UCSD-AML1 (cell line): Measurements from ENCODE around the gene ABCC11.

ENCODE experiments used
- DNase-seq: peaks from one replicate; lab custom pipeline; 2025; ENCODE audit not compliant: unreplicated experiment; lab: John Stamatoyannopoulos, UW

Gene ABCC11

GRCh38 chr16:48247311-48247710 is at the start of gene ABCC11:
TSS of gene ABCC11 (minus strand) at chr16:48247539. CDS start at chr16:48231921, 15,618 bp downstream.
- no peak for DNase-seq

- no peak for DNase-seq
Observed at GRCh38 chr16:48295488-48296281, 48.3 kb upstream of the ABCC11 start.

DNA sequence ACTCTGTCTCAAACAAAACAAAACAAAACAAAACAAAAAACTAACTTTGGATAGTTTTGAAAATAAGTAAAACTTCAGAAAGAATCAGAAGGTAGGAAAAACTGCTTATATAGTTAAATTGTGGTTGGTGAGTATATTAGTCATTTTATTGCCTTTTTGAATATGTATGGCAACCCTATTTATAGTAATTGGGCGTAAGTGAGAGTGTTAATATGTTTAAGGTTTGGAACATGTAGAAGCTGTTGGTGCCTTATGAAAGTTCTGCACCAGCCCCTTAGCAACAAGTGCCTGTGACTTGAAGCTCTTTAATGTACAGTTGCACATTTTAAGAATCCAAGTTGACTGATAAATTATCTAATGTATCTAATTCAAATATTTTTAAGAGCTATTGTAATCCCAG is 47.4 kb upstream of the ABCC11 start:
- no peak for DNase-seq

DNA sequence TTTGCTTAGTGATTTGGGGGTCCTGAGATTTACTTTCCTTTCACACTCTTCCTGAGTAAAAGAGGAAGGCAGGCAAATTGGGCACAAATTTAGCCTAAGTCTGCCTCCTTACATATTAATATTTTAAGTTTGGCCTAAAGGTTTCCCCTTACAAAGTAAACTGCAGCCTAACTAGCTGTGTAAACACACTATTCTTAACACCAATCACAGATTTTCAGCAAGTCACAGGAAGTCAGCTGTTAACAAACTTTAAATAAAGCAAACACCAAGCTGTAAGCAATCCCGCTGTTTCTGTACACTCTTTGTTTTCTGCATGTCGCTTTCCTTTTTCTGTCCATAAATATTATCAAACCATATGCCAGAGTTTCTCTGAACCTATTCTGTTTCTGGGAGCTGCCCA is 45.1 kb upstream of the ABCC11 start:
- DNase-seq, result no peak

DNA sequence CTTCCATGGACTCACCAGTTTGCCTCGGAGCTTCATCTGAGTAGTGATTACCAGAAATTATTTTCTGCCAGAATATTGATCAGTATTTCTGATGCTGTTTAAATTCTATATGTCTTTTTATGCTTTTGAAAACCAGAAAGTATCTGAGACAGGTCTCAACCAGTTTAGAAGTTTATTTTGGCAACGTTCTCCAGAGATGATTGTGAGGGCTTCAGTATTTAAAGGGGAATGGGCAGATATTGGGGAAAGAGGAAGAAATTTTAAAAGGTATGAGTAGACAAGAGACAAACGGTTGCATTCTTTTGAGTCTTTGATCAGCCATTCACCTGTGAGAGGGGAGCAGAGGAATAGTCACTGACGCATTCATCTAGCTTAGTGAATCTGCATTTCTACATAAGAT is 44.4 kb upstream of the ABCC11 start:
- no peak for DNase-seq

GRCh38 chr16:48291303-48291702 is 44.0 kb upstream of the ABCC11 start:
- DNase-seq, result no peak

DNA sequence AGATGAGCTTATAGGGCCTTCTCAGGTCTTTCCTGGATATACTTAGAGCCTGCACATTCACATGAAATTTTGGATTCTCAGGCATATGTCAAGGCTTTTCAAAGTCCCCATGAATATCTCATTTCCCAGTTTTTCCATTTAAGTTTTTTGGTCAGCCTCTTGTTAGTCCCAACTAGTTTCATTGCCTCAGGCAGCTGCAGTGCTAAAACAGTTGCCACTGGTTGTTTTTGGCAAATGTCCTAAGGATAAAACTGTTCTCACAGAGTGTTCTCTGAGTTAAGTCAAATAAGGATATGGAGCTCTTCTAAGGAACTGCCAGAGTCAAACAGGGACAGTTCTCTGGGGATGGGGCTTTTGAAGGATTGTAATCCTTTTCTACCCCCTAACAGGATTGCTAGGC is 39.9 kb upstream of the ABCC11 start:
- DNase-seq, result no peak

DNA sequence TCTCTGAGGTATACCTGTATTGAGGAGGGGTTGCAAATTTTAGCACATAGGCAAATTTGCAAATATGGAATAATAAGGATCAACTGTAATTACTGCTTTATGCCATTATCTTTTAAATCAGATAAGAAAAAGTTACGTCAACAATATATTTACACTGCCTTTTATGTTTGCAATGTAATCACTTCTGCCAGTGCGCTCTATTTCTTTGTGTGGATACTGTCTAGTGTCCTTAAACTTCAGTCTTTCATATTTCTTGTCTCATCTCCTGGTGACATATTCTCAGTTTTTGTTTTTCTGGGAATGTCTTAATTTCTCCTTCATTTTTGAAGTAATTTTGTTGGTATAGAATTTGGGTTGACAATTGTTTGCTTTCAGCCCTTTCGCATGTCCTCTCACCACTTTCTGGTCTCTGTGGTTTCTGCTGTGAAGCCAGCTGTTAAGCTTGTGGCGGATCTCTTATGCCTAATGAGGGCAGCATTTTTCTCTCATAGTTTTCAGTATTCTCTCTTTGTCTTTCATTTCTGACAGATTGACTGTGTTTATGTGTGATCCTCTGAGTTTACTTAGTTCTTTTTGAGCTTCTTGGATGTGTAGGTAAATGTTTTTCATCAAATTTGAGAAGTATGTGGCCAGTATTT is 37.6 kb upstream of the ABCC11 start:
- DNase-seq, result no peak

DNA sequence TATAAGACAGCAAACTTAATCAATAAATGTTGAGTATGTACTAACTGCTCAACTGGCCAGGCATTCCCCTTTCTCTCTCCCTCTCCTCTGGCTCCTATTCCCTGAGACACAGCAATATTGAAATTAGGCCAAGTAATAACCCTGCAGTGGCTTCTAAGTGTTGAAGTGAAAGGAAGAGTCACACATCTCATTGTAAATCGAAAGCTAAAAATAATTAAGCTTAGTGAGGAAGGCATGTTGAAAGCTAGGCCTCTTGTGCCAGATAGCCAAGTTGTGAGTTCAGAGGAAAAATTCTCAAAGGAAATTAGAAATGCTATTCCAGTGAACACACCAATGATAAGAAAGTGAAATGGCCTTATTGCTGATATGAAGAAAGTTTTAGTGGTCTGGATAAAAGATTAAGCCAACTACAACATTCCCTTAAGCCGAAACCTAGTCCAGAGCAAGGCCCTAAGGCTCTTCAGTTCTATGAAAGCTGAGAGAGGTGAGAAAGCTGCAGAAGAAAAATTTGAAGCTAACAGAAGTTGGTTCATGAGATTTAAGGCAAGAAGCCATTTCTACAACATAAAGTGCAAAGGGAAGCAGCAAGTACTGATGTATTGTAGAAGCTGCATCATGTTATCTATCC is 35.4 kb upstream of the ABCC11 start:
- no peak for DNase-seq

DNA sequence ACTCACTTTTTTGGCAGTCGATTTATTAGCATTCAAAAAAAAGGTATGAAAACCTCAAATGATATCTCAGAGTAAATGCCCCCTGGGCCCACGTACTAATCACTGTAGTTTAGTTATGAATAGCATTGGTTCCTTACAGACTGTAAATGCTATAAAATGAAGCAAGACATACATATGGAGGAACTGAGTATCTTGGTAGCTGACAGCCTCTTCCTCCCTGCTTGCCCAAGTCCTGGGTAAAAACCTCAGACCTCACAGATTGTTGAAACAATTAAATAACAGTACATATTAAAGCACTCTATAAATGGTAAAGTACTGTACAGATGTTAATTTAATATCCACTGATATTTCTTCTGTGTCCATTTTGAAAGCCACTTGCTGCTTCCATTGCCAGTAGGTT is 33.2 kb upstream of the ABCC11 start:
- DNase-seq, result no peak

DNA sequence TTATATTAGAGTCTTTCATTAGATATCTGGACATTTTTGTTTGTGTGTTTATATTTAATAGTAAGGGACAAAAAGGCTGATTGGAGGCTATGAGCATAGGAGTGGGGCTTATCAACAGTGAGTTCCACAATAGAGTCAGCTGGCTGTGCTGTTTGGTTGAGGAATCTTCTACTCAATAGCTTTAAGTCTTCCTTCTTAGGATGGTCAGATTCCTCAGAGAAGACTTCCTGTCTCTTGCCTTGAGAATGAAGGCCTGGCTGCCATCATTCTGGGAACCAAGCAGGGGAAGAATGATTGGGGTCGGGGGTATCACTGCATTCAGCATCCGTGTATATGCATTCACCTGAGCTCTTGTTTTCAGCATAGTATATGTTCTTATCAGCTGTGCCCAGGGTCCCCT is 31.9 kb upstream of the ABCC11 start:
- DNase-seq, result no peak

DNA sequence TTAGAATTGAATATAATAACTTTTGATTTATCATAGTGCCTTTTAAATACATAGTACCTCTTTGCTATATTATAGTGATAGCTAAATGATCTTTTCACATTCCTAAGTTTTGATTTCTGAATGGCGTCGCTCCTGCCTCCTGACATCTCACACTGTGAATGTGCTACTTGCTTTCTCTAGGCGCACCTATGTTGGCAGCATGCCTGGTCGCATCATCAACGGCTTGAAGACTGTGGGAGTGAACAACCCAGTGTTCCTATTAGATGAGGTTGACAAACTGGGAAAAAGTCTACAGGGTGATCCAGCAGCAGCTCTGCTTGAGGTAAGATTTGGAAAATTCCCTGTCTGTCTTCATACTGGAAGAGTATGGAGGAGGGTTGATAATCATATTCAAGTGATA is 29.8 kb upstream of the ABCC11 start:
- no peak for DNase-seq

- no peak for DNase-seq
Observed at GRCh38 chr16:48276102-48276501, 28.8 kb upstream of the ABCC11 start.

GRCh38 chr16:48274476-48274875 is 27.1 kb upstream of the ABCC11 start:
- no peak for DNase-seq

DNA sequence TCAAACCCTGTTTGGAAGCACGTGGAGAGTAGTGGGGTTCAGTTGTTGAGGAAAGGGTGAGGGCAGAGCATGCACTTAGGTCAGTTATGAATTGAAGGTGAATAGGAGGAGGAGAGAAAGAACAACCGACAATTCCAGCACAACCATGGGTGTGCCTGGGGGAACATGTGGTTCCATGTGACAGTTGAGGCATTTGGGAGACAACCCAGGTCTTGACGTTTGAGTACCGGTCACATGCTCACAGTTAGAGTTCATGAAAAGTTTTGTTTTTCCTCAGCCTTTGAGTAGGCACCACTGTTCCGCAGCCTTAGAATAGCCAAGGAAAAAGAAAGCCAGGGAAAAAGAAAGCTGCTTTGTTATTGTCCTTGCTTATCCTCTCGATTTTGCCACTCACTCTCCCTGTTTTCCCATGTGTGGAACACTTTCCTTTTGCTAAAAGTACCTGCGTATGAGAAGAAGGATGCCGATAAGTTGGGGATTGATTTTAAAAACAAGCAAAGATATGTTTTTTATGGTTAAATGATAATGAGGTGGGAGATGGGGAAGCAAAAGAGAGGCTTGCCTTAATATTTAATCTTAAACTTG is 25.6 kb upstream of the ABCC11 start:
- no peak for DNase-seq

DNA sequence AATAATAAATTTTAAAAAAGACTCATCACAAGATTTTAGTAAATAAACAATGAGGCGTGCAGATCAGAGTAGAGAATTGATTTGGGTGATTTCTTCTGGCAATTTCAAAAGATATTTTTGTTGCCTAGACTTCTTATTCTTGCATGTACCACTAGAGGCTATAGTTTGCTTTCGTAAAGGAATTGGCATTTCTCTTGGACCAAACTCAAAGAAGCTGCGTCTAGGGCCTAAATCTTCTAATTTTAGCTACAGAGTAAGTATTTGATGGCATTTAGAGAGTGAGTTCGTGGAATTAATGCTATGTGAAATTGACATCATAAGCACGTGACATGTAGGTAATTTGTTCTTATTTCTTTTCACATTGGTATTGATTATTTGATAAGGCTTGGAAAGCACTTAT is 24.4 kb upstream of the ABCC11 start:
- DNase-seq, result no peak

GRCh38 chr16:48269011-48269410 is 21.7 kb upstream of the ABCC11 start:
- no peak for DNase-seq

DNA sequence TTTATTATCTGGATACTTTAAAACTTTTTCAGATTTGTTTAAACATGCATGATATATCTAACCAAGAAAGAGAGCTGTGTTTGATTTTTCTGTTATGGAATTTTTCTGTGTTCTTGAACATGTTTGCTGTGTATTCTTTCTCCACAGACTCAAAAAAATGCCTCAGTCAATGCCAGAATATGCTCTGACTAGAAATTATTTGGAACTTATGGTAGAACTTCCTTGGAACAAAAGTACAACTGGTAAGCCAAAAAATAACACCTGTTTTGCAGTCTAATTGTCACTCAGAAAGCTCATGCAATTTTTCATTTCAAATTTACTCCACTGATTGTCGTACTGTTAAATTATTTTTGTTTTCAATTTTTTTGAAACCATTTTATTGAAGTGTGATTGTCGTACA is 15.3 kb upstream of the ABCC11 start:
- no peak for DNase-seq

DNA sequence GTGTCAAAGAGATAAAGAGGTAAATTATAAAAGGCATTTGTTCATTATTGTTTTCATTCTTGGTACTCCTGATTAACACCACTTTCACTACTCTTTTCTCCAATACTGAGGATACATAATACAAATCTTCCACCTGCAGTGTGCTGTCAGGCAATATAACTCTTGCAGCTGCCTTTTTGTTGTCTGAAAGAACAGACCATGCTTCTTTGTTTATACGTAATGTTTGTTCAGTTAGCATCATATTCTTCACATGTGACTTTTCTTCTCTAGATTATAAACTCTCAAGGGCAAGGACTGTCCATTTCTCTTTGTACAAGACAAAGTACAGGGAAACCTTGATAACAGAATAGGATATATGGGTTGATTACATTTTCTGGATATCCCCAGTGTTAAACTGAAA is 14.2 kb upstream of the ABCC11 start:
- no peak for DNase-seq

- no peak for DNase-seq
Observed at GRCh38 chr16:48256579-48257177, 9.3 kb upstream of the ABCC11 start.

DNA sequence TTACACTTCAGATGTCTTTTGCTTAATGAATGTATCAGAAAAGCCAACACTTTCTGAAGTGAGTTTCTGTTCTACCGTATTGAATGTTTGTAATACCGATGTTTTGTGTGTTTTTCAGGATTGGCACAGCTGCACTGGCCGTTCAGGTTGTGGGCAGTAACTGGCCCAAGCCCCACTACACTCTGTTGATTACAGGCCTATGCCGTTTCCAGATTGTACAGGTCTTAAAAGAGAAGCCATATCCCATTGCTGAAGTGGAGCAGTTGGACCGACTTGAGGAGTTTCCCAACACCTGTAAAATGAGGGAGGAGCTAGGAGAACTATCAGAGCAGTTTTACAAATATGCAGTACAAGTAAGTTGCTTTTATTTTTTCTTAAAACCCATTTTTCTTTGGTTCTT is 4.7 kb upstream of the ABCC11 start:
- DNase-seq, result no peak
